HUDEP-2 (cell line): ENCODE data around the gene VKORC1L1.
"Not testable (repeated sequence)": the region's sequence is repeated elsewhere in the genome, so short reads cannot be mapped to it uniquely, and the experiment has no call there.

Source experiments
- DNase-seq, 76 experiments: peaks; one replicate each; lab custom pipeline; 2025; ENCODE audit not compliant: unreplicated experiment in 76 of 76; lab: John Stamatoyannopoulos, UW

Gene VKORC1L1

DNA sequence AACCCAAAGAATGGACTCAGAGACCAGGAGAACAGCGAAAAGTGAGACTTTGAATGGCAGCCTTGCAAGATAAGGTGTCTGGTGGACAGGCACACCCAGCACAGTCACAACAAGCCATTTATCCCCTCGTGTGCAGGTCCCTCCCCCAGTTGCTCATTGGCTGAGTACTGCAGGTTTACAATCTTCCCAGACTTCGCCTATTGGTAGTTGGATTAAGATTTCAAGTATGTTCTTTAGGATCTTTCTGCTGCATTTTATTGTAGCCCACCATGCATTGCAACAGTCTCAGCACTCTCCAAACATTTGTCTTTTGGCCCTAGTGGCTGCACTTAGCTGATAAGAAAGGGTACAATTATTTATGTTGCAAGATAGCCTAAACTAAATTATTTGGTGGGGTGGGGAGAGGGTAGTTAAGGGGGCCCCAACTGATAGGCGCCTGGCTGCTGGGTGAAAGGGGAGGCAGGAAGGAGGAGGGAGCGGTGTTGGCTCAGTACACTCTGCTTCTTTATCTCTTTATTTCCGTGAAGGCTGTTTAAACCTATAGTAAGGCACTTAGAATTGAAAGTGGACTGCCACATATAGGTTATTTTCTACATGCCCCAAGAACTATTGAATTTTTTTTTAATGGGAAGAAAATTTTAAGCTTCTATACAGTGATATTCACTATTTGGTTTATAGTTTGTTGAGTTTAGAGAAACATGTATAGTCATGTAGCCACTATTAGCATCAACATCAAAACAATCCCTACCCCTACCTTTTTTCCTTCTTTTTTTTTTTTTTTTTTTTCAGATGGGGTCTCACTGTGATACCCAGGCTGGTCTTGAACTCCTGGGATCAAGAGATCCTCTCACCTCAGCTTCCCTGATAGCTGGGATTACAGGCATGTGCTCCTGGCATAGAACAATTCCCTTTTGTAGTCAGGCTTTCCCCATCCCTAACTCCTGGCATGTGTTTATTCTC lies 54.9 kb downstream of the VKORC1L1 start:
- DNase-seq = peak in 75 of 76 experiments; percentile 10 to 95 (median 81)

- no peak for DNase-seq
Measured at GRCh38 chr7:65931685-65932084, 58.8 kb downstream of the VKORC1L1 start.

- DNase-seq = no peak
Measured at GRCh38 chr7:65937296-65937695, 64.4 kb downstream of the VKORC1L1 start.

GRCh38 chr7:65938336-65938895 lies 65.5 kb downstream of the VKORC1L1 start:
- DNase-seq = no peak

- not testable (repeated sequence) for DNase-seq
Measured at GRCh38 chr7:65945787-65946186, 72.9 kb downstream of the VKORC1L1 start.

DNA sequence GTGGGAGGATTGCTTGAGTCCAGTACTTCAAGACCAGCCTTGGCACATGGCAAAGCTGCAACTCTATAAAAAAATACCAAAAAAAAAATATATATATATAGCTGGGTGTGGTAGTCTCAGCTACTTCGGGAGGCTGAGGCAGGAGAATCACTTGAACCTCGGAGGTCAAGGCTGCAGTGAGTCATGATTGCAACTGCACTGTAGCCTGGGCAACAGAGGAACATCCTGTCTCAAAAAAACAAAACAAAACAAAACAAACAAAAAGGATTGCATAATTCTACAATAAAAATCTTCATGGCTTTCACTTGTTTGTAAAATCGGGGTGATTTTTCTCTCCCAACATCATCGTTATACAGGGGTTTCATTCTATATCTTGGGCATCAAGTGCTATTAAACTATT lies 74.0 kb downstream of the VKORC1L1 start:
- no peak for DNase-seq

DNA sequence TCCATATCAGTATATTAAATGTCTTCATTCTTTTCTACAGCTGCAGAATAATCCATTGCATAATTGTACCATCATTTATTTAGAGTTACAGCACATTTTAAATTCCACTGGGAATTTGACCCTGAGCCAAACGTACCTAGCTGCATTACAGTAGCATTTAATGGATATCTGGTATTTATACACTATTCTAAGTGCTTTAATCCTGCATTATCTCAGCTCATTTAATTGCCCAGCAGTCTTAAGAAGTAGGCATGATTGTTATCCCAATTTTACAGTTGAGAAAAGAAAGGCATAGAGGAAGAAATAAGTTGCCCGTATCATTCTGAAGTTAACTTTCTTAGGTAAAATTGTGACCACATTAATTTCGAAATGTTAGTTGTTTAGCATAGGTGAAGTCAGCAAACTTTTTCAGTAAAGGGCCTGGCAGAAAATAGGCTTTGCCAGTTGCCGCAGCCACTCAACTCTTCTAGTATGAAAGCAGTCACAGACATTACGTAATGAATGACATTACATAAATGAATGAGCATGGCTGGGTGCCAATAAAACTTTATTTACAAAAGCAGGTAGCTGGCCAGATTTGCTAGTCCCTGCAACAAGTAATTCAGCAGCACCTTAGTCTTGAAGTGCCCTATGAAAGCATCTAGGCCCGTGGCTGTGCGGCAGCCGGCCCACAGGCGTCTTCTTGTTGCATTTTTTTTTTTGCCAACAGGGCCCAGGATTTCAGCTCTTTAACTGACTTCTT lies 79.1 kb downstream of the VKORC1L1 start:
- peak in 1 of 76 experiments; percentile 16 for DNase-seq

- DNase-seq = peak in 29 of 76 experiments; percentile 2 to 61 (median 15)
Measured at GRCh38 chr7:65953001-65953720, 80.3 kb downstream of the VKORC1L1 start.

DNA sequence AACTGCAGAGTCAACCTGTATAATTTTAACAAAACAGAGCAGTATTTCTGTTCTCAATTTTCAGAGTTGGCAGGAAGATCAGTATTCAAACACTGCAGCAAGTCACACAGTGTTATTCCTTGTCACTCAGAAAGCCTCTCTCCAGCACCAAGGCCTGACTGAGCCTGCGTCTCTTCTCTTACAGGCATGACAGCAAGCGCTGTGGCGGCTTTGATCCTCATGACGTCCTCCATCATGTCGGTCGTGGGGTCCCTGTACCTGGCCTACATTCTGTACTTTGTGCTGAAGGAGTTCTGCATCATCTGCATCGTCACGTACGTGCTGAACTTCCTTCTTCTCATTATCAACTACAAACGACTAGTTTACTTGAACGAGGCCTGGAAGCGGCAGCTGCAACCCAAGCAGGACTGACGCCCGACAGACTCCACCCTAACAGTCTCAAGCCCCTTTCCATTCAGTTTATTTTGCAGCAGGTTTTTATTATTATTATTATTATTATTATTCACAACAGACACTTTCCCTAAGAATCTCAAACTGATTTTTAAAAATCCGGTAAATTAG lies 81.1 kb downstream of the VKORC1L1 start:
- DNase-seq = no peak

DNA sequence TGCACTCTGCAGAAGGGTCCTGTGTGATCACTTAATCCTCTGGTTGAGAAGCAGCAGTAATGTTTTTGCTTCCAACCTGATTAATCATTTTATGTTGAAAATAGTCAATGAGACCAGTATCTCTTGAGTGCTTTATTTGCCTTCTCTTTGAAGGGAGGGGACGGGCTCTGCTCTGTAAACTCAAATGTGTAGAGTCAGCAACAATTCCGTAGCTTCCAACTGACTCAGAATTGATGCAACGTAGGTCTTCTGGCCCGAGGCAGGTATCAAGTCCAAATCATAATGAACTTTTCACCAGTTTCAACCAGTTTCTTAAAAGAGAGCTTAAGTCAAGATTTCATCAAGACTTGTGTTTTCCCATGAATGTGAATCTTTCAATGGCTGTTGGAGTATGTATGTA lies 82.8 kb downstream of the VKORC1L1 start:
- no peak for DNase-seq

- DNase-seq = no peak
Measured at GRCh38 chr7:65960351-65961074, 87.6 kb downstream of the VKORC1L1 start.

DNA sequence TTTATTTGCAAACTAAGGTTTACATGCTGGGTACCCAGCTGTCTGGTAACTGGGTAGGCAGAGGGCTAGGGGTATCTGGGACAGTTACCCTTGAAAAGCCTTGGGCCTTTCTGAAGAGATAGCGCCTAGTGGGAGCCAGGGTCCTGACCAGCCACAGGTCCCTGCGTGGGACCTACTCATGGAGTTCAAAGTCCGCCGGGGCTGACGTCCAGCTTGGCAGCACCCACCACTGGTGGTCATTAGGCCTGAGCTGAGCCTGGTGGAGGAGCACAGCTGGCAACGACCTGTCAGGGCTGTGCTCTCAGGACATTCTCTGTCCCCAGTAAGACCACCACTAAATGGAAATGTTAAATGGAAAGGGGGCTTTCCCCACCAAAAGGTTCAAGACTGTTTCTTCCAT lies 89.2 kb downstream of the VKORC1L1 start:
- no peak for DNase-seq

DNA sequence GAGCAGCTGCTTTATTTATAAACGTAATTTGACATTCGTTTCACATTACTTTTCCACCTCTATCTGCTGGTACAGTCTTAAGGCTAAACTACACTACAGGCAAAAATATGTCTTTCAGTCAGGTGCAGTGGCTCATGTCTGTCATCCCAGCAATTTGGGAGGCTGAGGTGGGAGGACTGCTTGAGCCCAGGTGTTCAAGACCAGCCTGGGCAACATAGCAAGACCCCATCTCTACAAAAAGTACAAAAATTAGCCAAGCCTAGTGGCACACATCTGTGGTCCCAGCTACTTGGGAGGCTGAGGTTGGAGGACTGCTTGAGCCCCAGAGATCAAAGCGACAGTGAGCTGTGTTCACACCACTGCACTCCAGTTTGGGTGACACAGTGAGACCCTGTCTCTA lies 91.8 kb downstream of the VKORC1L1 start:
- not testable (repeated sequence) for DNase-seq

- DNase-seq = no peak
Measured at GRCh38 chr7:65966146-65966545, 93.3 kb downstream of the VKORC1L1 start.

DNA sequence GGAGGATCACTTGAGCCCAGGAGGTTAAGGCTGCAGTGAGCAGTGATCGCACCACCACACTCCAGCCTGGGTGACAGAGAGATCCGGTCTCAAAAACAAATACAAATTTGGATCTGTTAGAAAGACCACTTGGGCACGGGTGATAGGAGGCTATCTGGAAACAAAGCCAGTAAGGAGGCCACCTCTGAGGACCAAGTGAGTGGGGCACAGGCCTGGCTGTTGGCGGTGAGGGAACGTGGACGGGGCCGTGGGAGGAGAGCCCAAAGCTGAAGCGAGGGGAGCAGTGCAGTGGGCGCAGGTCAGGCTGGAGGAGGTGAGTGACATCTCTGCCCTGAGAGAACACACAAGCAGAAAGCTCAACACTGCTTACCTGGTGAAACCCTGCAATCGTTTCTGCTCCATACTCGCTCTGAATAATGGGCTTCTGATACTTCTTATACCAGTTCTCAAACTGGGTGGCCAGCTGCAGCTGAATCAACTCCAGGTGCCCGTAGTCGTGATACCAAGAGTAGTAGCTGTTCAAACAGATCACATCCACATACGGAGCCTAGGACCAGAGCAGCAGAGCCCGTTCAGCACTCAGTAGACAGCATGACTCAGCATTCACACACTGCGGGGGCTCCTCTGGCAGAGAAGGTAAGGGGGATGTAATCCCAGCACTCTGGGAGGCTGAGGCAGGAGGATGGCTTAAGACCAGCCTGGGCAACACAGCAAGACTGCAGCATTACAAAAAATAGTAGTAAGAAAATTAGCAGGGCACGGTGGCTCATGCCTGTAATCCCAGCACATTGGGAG lies 94.7 kb downstream of the VKORC1L1 start:
- no peak for DNase-seq

DNA sequence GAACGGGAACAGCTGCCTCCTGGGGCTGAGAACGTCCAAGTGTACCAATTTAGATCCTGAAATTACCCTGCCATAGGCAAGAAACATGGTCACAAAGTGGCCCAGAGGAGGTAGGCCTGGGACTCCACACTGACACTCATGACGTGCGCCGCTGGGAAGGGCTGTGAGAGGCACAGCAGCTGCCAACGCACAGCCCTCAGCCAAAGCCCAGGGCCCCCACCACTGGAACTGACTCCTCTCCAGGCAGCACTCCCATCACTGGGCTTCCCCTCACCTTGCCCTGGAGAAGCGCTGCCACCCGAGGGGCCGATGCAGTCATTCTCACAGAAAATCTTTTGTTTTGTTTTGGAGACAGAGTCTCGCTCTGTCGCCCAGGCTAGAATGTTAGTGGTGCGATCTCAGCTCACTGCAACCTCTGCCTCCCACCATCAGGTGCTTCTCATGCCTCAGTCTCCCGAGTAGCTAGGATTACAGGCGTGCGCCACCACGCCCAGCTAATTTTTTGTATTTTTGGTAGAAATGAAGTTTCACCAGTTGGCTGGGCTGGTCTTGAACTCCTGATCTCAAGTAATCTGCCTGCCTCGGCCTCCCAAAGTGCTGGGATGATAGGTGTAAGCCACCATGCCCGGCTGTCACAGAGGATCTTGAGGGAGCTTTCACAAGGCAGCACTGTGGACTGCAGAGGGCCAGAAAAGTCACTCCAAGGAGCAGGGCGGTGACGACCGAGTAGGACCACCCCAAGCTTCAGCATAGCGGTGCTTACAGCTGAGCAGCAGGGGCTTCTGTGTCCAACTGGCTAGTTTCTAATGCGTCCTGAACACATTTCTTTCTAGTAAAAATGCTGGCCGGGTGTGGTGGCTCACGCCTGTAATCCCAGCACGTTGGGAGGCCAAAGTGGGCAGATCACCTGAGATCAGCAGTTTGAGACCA lies 95.6 kb downstream of the VKORC1L1 start:
- no peak for DNase-seq

GRCh38 chr7:65971021-65971420 lies 98.1 kb downstream of the VKORC1L1 start:
- no peak for DNase-seq

GRCh38 chr7:65972976-65973375 lies 100.1 kb downstream of the VKORC1L1 start:
- DNase-seq = no peak
